Measurements from ENCODE around the gene WDR64.

DNA sequence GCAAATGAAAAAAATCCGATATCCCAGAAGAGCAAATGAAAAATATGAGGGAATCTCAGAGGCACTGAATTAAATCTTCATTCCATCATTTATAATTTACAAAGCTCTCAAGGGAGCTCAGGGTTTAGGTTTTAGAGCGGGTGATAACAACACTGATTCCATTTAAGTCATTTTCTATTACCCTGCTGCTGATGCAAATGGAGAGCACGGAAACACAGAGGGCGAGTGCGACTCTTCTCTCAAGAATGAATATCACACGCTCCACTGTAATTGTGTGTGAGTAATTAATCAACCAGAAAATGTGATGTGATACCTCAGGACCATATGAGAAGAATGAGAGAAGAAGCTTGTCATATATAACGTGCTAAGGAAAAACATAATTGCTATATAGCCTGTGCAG is 34.7 kb upstream of the WDR64 start:
- TF ChIP-seq CEBPB (IDR thresholded peaks at IDR 0.05) (no peak), POLR2A (IDR thresholded peaks at IDR 0.05; ENCODE audit: low read length) (no peak), HDAC2 (IDR thresholded peaks at IDR 0.05) (no peak), RFX5 (IDR thresholded peaks at IDR 0.05) (no peak), RAD21 (conservative IDR thresholded peaks at IDR 0.05 in 1 of 2, IDR thresholded peaks at IDR 0.05 in 1 of 2) (no peak), NFE2L2 (conservative IDR thresholded peaks at IDR 0.05; ENCODE audit: low read length) (no peak), MAX (IDR thresholded peaks at IDR 0.05) (no peak), CHD4 (IDR thresholded peaks at IDR 0.05; ENCODE audit: borderline replicate concordance) (no peak), ZNF302 (CRISPR knock-in tag; IDR thresholded peaks at IDR 0.05) (no peak), HOXA7 (CRISPR knock-in tag; IDR thresholded peaks at IDR 0.05) (no peak), KDM1A (IDR thresholded peaks at IDR 0.05; ENCODE audit: low read depth) (no peak), JUNB (IDR thresholded peaks at IDR 0.05) (no peak), SMC3 (IDR thresholded peaks at IDR 0.05) (no peak)
- TF ChIP-seq, protein P1, sequence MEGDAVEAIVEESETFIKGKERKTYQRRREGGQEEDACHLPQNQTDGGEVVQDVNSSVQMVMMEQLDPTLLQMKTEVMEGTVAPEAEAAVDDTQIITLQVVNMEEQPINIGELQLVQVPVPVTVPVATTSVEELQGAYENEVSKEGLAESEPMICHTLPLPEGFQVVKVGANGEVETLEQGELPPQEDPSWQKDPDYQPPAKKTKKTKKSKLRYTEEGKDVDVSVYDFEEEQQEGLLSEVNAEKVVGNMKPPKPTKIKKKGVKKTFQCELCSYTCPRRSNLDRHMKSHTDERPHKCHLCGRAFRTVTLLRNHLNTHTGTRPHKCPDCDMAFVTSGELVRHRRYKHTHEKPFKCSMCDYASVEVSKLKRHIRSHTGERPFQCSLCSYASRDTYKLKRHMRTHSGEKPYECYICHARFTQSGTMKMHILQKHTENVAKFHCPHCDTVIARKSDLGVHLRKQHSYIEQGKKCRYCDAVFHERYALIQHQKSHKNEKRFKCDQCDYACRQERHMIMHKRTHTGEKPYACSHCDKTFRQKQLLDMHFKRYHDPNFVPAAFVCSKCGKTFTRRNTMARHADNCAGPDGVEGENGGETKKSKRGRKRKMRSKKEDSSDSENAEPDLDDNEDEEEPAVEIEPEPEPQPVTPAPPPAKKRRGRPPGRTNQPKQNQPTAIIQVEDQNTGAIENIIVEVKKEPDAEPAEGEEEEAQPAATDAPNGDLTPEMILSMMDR (IDR thresholded peaks at IDR 0.05): no peak

Data from A549 (cell line).